HG03095 (cell line): ENCODE measurements around the gene CXXC5.

ENCODE experiments used
- ATAC-seq: cut with Tn5 transposase; IDR thresholded peaks from one replicate; pipeline ENCODE4 v1.9.1; 2021; ENCODE audit warnings: moderate library complexity; ENCODE audit not compliant: unreplicated experiment

CXXC5 gene

GRCh38 chr5:139680368-139681111 lies 32.4 kb downstream of the CXXC5 start:
- ATAC-seq = no peak

DNA sequence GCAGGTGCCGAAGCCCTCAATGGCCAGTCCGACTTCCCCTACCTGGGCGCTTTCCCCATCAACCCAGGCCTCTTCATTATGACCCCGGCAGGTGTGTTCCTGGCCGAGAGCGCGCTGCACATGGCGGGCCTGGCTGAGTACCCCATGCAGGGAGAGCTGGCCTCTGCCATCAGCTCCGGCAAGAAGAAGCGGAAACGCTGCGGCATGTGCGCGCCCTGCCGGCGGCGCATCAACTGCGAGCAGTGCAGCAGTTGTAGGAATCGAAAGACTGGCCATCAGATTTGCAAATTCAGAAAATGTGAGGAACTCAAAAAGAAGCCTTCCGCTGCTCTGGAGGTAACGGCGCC lies 32.9 kb downstream of the CXXC5 start:
- no peak for ATAC-seq

GRCh38 chr5:139681466-139681865 lies 33.3 kb downstream of the CXXC5 start:
- no peak for ATAC-seq

- no peak for ATAC-seq
Measured at GRCh38 chr5:139682016-139682975, 34.1 kb downstream of the CXXC5 start.

DNA sequence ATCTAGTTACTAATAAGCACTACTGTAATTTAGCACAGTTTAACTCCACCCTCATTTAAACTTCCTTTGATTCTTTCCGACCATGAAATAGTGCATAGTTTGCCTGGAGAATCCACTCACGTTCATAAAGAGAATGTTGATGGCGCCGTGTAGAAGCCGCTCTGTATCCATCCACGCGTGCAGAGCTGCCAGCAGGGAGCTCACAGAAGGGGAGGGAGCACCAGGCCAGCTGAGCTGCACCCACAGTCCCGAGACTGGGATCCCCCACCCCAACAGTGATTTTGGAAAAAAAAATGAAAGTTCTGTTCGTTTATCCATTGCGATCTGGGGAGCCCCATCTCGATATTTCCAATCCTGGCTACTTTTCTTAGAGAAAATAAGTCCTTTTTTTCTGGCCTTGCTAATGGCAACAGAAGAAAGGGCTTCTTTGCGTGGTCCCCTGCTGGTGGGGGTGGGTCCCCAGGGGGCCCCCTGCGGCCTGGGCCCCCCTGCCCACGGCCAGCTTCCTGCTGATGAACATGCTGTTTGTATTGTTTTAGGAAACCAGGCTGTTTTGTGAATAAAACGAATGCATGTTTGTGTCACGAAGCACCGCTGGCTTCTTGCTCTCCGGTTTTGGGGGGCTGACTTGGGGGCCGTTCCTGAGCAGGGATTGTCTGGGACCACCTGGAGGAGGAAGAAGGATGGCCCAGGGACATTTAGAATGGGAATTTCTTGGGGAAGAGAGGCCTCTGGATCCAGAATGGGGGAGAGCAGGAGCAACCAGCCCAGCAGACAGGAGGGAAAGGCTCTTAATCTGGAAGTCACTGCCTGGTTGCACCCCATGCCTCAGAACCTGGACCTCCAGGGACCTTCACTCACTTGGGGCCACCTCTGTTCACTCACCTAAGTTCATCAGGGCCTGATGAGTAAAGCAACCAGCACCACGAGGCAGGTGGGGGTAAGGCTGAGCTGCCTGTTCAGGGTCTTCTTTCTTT lies 35.4 kb downstream of the CXXC5 start:
- no peak for ATAC-seq

DNA sequence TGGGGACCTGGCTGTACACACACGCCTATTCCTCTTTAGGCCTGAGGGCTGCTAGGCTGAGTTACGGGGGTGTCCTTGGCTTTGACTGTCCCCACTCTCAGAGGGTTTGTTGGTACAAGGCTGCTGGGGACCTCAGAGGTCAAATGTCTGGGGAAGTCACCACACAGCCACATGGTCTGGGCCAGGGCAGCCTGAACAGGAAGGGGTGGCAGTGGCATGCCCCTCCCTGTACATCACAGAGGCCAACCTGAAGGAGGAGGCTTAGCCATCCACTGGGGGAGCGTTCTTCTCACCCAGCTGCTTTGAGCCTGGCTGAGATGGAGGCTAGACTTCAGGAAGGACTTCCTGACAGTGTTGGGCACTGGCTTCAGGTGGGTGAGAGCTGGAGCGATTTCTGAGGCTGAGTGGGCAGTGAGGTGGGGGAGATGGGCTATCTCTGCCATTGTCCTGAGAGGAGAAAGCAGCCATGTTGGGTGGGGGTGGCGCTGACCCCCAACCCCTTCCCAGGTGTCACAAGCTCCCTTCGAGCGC lies 36.3 kb downstream of the CXXC5 start:
- ATAC-seq = no peak

DNA sequence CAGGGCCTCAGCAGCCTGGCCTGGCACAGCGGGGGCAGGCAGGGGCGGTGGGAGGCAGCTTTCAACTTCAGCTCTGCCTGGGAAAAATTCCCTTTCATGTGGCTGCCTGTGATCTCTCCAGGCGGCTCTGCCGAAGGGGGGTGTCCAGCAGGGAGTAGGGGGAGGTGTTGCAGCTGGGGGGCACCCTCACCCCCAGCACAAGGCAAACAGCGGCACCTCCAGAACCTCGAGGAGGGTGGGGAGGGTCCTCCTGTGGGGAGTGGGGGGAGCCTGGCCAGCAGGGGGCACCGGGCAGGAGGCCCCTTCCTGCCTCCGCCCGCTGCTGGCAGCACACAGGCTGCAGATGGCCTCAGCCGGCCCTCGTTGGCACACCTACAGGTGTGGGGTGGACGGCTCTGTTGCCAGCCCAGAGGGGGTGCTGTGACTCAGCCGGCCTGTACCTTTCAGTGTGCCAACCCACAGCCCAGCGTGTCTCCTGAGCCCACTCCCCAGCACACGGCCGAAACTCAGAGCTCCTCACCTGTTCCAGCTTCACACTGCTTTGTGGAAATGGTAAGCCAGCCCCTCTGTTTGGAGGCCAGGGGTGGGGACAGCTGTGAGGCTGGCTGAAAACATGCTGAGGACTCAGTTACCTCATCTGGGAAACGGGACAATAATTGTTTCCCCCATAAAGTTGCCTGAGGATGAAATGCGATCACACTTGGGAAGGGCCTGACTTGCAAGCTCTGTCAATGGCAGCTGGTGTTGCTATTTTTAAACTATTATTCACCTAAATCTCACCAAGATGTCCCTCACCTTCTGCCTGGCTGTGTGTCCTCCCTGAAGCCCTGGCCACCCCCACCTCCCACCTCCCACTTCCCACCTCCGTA lies 37.0 kb downstream of the CXXC5 start:
- no peak for ATAC-seq

DNA sequence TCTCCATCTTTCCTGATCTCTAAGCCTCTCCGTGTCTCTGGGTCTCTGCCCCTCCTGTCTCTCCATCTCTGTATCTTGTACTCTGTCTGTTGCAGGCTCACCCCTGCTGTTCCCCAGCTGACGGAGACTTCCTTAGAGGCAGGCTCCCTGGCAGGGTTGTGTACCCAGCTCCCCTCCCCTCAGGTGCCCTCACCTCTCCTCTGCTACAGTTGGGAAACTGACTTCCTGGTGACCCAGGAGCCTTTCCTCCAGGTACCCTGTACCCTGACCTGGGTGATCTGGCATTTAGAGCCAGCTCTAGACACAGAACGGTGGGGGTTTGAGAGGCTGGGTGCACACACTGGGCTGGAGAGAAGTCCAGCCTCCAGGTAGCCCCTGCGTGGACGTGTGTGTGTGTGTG lies 37.7 kb downstream of the CXXC5 start:
- ATAC-seq = no peak

GRCh38 chr5:139686356-139686705 lies 38.2 kb downstream of the CXXC5 start:
- ATAC-seq = no peak

DNA sequence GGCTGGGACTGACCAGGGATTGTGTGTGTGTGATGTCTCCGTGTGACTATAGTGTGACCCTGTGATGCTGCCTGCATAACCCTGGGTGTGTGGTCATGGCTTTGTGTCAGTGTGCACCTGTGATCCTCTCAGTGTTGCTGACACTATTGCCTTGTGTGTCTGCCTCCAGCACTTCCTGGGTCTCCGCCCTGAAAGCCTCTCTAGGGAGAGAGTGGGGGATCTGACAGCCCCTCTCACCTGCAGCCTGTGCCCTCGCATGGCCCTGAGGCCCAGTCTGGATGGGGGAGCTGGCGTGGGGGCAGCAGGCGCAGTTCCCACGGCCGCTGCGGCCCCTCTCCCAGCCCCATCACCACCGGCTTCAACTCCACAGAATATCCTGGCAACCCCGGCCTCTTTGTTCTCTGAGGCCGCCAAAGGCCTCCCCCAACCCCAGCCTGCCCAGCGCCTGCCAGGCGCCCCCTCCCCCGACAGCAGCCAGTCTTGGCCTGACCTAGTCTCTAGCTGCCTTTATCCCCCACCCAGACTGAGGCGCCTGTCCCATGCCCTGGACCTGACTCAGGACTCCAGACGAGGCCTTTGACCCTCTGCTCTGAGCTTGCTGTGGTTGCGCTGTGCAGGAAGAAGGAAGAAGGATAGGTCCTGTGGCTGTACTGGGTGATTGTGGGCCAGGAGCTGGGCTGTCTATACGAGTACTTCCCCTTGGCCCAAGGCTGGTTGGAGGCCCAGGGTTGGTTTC lies 38.7 kb downstream of the CXXC5 start:
- ATAC-seq = no peak

DNA sequence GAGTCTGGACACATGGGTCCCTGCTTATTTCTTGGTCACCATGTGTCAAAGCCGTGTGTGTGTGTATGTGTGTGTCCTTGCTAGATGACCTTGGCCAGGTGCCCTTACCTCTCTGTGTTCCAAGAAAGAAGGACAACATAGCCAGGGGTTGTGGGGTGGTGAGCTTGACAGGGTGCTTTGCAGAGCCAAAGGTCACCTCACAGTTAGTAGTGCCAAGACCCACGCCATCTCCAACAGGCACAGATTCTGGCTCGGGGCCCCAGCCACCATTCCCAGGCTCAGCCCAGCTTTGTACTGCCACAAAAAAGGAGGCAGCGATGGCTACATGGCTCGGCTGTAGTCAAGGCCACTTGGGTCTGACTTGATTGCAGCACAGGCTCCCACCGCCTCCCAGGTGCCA lies 39.5 kb downstream of the CXXC5 start:
- no peak for ATAC-seq

DNA sequence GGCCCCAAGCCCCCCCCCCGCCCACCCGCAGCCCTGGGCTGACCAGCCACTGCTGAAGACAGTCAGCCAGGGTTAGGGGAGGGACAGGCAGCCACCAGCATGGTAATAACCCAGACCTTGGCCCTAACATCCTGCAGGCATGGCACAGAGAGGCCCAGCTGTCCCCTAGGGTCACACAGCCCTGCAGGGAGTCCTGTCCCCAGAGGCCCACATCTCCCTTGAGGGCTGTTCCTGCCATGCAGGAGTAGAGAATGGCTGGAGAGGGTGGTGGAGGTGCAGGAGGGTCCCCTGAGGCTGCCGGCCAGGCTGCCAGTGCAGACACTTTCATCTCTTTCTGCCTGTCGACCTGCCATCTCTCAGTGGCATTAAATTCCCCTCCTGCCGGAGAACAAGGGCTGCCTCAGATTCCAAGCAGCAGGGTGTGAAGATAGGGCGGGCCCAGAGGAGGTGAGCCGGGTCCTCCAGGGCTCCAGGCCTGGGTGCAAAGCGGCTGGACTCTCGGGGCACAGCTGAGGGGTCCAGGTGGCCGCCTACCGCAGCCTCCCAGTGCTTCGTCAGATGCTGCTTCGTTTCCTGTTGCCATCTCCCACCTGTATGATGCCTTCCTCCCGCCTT lies 40.0 kb downstream of the CXXC5 start:
- ATAC-seq = no peak

DNA sequence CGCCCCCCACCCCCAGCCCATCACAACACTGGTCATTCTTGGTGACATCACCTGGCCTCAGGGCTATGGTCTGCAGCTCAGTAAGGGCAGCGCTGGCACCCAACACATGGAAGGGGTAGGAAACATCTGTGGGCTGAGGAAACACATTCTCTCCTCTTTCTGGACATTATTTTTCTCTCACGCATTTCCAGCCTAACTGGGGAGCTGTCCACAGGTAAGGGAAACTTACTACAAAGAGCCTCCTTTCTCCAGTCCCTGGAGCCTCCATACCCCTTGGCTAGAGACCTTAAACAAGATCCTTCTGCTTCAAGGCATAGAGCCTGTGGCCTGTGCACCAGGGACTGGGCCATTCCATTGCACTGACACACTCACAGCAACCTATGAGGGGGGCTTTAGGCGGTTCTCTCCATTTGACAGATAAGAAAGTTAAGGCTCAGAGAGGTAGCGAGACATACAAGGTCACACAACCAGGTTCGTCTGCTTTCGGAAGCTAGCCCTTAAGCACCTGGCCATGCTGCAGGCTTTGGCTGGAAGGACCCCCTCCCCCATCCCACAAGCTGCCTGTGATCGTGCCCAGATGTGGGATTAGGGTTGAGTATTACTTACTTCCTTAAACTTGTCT lies 40.7 kb downstream of the CXXC5 start:
- ATAC-seq = no peak

DNA sequence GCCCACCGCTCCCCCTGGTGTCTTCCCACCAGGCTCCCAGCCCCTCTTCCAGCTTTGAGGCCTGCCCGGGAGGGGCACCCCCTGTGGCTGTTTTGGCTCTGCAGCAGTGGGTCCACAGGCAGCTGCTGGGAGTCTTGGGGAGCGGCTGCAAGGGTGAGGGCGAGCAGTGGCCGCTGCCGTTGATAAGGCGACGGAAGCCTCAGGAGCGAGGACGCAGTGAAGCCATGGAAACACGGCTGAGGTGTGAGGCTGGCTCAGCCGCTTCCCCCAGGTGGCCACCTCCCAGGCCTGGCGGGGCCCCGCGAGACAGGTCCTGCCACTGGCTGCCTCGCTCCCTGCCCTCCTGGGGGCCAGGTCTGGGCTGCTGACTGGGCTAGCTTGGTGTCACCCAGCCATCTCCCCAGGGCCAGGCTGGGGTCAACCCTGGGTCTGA lies 41.5 kb downstream of the CXXC5 start:
- ATAC-seq = no peak

GRCh38 chr5:139690064-139690802 lies 42.1 kb downstream of the CXXC5 start:
- ATAC-seq = no peak

GRCh38 chr5:139690803-139691629 lies 42.9 kb downstream of the CXXC5 start:
- ATAC-seq = no peak

DNA sequence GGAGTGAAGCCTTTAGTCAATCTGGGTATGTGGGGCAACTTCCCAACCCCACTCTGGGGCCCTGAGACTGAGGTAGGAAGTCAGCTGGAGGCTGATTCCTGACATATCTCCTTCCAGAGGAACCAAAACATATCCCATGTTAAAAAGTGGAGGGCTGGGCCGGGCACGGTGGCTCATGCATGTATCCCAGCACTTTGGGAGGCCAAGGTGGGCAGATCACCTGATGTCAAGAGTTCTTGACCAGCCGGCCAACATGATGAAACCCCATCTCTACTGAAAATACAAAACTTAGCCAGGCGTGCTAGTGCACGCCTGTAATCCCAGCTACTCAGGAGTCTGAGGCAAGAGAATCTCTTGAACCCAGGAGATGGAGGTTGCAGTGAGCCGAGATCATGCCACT lies 44.0 kb downstream of the CXXC5 start:
- ATAC-seq = no peak
